ENCODE data around the gene MLLT3.

MLLT3 gene

GRCh38 chr9:20476912-20477521, 145.3 kb downstream of the MLLT3 start:
- DNase-seq (ENCODE audit: low read depth) = no peak

GRCh38 chr9:20474496-20474895, 147.8 kb downstream of the MLLT3 start:
- DNase-seq (ENCODE audit: low read depth) = no peak

- no peak for DNase-seq (ENCODE audit: low read depth)
Observed at GRCh38 chr9:20473515-20474013, 148.7 kb downstream of the MLLT3 start.

- DNase-seq (ENCODE audit: low read depth) = no peak
Observed at GRCh38 chr9:20472342-20473045, 149.8 kb downstream of the MLLT3 start.

- DNase-seq (ENCODE audit: low read depth) = no peak
Observed at GRCh38 chr9:20466328-20467008, 155.8 kb downstream of the MLLT3 start.

- DNase-seq (ENCODE audit: low read depth) = no peak
Observed at GRCh38 chr9:20464242-20464641, 158.1 kb downstream of the MLLT3 start.

GRCh38 chr9:20463823-20464222, 158.5 kb downstream of the MLLT3 start:
- DNase-seq (ENCODE audit: low read depth) = no peak

GRCh38 chr9:20462410-20462809, 159.9 kb downstream of the MLLT3 start:
- no peak for DNase-seq (ENCODE audit: low read depth)

GRCh38 chr9:20447291-20447690, 175.0 kb downstream of the MLLT3 start:
- DNase-seq (ENCODE audit: low read depth) = no peak

GRCh38 chr9:20446248-20446647, 176.1 kb downstream of the MLLT3 start:
- DNase-seq (ENCODE audit: low read depth) = no peak

GRCh38 chr9:20442461-20443319, 179.6 kb downstream of the MLLT3 start:
- DNase-seq (ENCODE audit: low read depth) = no peak

GRCh38 chr9:20441711-20442423, 180.4 kb downstream of the MLLT3 start:
- no peak for DNase-seq (ENCODE audit: low read depth)

- DNase-seq (ENCODE audit: low read depth) = no peak
Observed at GRCh38 chr9:20441166-20441565, 181.1 kb downstream of the MLLT3 start.

GRCh38 chr9:20437476-20437875, 184.8 kb downstream of the MLLT3 start:
- no peak for DNase-seq (ENCODE audit: low read depth)

- no peak for DNase-seq (ENCODE audit: low read depth)
Observed at GRCh38 chr9:20436476-20437195, 185.7 kb downstream of the MLLT3 start.

- DNase-seq (ENCODE audit: low read depth) = no peak
Observed at GRCh38 chr9:20428976-20429375, 193.3 kb downstream of the MLLT3 start.

- DNase-seq (ENCODE audit: low read depth) = no peak
Observed at GRCh38 chr9:20427359-20427758, 194.9 kb downstream of the MLLT3 start.

- no peak for DNase-seq (ENCODE audit: low read depth)
Observed at GRCh38 chr9:20426019-20426418, 196.3 kb downstream of the MLLT3 start.

- no peak for DNase-seq (ENCODE audit: low read depth)
Observed at GRCh38 chr9:20419533-20419932, 202.8 kb downstream of the MLLT3 start.

- no peak for DNase-seq (ENCODE audit: low read depth)
Observed at GRCh38 chr9:20418485-20418884, 203.8 kb downstream of the MLLT3 start.
